Panc1 (cell line): Measurements from ENCODE around the gene OASL. TPM values are rescaled to one million over a fixed set of nuclear protein-coding genes. Genes with fewer than 3 reads are reported as not detected.

Experiments
- ATAC-seq: fragments of 200-7000 bp; cut with Tn5 transposase; 2 replicates; pipeline ENCODE4 v1.9.1; 2020; ENCODE audit warnings: mild to moderate bottlenecking, moderate library complexity
- BruUV-seq: library from RNA; stranded (reverse); fragments of 400-500 nt; replicated peaks from 2 replicates; lab custom pipeline; 2021; lab: Mats Ljungman, UMichigan
- CTCF ChIA-PET: fragments of 300-600 bp; sonication (Branson Sonifier 250); formaldehyde crosslinking; loops from one replicate; lab custom pipeline; 2022; ENCODE audit warnings: antibody characterized with exemption; lab: Charles Lee
- POLR2A ChIA-PET: fragments of 300-600 bp; sonication (Branson Sonifier 250); formaldehyde crosslinking; loops from one replicate; lab custom pipeline; 2022; ENCODE audit warnings: antibody characterized with exemption; lab: Charles Lee
- DNase-seq: peaks from one replicate; pipeline ENCODE4 v3.0.0-alpha.2; 2010; ENCODE audit warnings: low read depth, low spot score
- H3K27ac ChIP-seq: 2 replicates; pipeline ENCODE4 v1.5.1; 2011; ENCODE audit warnings: mild to moderate bottlenecking, low read length, inconsistent platforms
- H3K27me3 ChIP-seq: fragments of 200-500 bp; sonication (Bioruptor generic); 2 replicates; pipeline ENCODE4 v1.6.0; 2014; ENCODE audit warnings: low read length, inconsistent platforms; ENCODE audit not compliant: control insufficient read depth, insufficient read depth
- H3K36me3 ChIP-seq: fragments of 200-500 bp; sonication (Bioruptor generic); 2 replicates; pipeline ENCODE4 v1.5.1; 2014; ENCODE audit warnings: inconsistent platforms, mild to moderate bottlenecking, low read length, moderate library complexity; ENCODE audit not compliant: control insufficient read depth, insufficient read depth
- H3K4me1 ChIP-seq: 2 replicates; pipeline ENCODE4 v1.5.1; 2011; ENCODE audit warnings: inconsistent platforms, mild to moderate bottlenecking, low read length, moderate library complexity; ENCODE audit not compliant: control insufficient read depth, insufficient read depth
- H3K4me3 ChIP-seq, 2 experiments: 2 replicates each; pipeline ENCODE4 v1.5.1; 2011 to 2012; ENCODE audit warnings: low read depth in 2 of 2, low read length in 2 of 2, mild to moderate bottlenecking in 2 of 2, inconsistent platforms in 1 of 2, moderate library complexity in 1 of 2
- H3K9me3 ChIP-seq: fragments of 200-500 bp; sonication (Bioruptor generic); 2 replicates; pipeline ENCODE4 v1.5.1; 2014; ENCODE audit warnings: low read depth, mild to moderate bottlenecking, inconsistent platforms, low read length, moderate library complexity; ENCODE audit not compliant: control insufficient read depth, insufficient read depth
- POLR2AphosphoS5 ChIP-seq: IDR thresholded peaks from 2 replicates; pipeline ENCODE4 v1.6.1; 2012; ENCODE audit warnings: mild to moderate bottlenecking, low read depth, low read length, moderate library complexity
- SIN3A ChIP-seq: IDR thresholded peaks from 2 replicates; pipeline ENCODE4 v1.6.1; 2012; ENCODE audit warnings: low read depth, mild to moderate bottlenecking, low read length, moderate library complexity, borderline replicate concordance; ENCODE audit not compliant: insufficient read depth
- TCF7L2 ChIP-seq: IDR thresholded peaks from 2 replicates; pipeline ENCODE4 v1.6.1; 2011; ENCODE audit warnings: mild to moderate bottlenecking, low read depth, low read length, inconsistent platforms
- in situ Hi-C: cut with HindIII; loops from 2 replicates; pipeline ENCODE4 v1.10.0; 2016; ENCODE audit warnings: low sequenced_read_pairs, low pct_unique_long_range_greater_than_20kb
- intact Hi-C: fragments of 100-400 bp; cut with micrococcal nuclease; formaldehyde crosslinking; loops from one replicate; pipeline ENCODE4 v1.10.0; 2022; ENCODE audit not compliant: unreplicated experiment
- total RNA-seq: library from RNA; stranded (reverse); gene quantifications from one replicate; pipeline ENCODE4 v1.2.1, GENCODE V29; 2021; ENCODE audit not compliant: unreplicated experiment
- TF ChIP-seq, protein P1 (sequence below): fragments of 450-650 bp; IDR thresholded peaks from 2 replicates; pipeline ENCODE4 v1.5.1; 2017; ENCODE audit warnings: mild to moderate bottlenecking
- TF ChIP-seq, protein P2 (sequence below), 2 experiments: IDR thresholded peaks; 2 replicates each; pipeline ENCODE4 v1.6.1; 2011 to 2012; ENCODE audit warnings: low read depth in 2 of 2, control low read depth in 1 of 2, low read length in 1 of 2, mild to moderate bottlenecking in 1 of 2, moderate library complexity in 1 of 2; ENCODE audit not compliant: insufficient read depth in 1 of 2

OASL gene
- total RNA-seq, 1 experiment from 2014 or later, result 21.1 TPM

DNA sequence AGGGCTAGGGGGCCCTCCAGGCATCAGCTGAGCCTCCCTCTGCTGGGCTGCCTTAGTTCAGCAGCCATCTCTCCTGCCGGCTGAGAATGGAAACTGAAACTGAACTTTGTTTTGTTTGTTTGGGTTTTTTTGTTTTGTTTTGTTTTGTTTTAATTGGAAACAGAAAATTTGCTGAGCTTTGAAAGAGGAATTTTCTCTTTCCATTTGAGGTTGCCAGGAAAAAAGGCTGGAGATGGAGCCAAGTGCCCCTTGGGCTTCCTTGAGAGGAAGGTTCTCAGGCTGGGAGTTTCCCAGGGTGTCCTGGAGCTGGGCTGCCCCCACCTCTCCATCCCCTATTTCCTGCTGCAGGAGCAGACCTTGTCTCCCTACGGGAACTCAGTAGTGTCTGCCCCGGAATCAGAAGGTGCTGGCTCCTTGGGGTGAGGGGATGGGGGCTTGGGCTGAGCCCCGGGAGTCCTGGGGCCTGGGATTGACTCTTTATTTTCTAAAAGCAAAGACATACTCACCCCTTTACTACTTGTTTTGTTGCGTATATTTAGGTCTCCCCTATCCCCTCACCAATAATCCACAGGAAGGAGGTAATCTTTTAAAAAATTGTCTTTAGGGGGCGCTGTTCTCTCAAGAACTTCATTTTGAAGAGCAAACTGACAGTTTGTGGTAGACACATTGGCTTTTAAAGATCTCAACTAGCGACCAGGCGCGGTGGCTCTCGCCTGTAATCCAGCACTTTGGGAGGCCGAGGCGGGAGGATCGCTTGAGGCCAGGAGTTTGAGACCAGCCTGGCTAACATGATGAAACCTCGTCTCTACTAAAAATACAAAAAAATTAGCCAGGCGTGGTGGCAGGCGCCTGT lies 21.3 kb upstream of the OASL start:
- ATAC-seq (peak; percentile 94), DNase-seq (peak; percentile 30)
- Histone ChIP-seq H3K27me3 (peaks cover 3% of the 10 kb centered on the region; the same call in 1 of the 2 replicates), H3K4me1 (peaks cover 4% of the 10 kb centered on the region; the same call in 1 of the 2 replicates), H3K9me3 (no peaks in the 10 kb centered on the region), H3K4me3 (peak overlapping the region; percentile 29 to 49), H3K27ac (peak overlapping the region; percentile 65), H3K36me3 (no peaks in the 10 kb centered on the region)
- in situ Hi-C loops, result no loop called here
- no TSS peak for BruUV-seq
- ChIA-PET CTCF (interaction anchor here (0.5 to 0.9 kb wide), 4 partner anchors 55 to 275 kb away, joined by 3 to 8 read pairs (median 5); no protein-coding TSS in a partner anchor), POLR2A (interaction anchor here (0.7 kb wide), 1 partner anchor 390 kb away, joined by 3 read pairs; no protein-coding TSS in a partner anchor)
- intact Hi-C loops, result loop anchor here (1.0 to 2.0 kb wide), 2 partner anchors 36 to 170 kb away; no protein-coding TSS in a partner anchor
- TF ChIP-seq SIN3A (no peak), POLR2AphosphoS5 (no peak)
- TF ChIP-seq, protein P1, sequence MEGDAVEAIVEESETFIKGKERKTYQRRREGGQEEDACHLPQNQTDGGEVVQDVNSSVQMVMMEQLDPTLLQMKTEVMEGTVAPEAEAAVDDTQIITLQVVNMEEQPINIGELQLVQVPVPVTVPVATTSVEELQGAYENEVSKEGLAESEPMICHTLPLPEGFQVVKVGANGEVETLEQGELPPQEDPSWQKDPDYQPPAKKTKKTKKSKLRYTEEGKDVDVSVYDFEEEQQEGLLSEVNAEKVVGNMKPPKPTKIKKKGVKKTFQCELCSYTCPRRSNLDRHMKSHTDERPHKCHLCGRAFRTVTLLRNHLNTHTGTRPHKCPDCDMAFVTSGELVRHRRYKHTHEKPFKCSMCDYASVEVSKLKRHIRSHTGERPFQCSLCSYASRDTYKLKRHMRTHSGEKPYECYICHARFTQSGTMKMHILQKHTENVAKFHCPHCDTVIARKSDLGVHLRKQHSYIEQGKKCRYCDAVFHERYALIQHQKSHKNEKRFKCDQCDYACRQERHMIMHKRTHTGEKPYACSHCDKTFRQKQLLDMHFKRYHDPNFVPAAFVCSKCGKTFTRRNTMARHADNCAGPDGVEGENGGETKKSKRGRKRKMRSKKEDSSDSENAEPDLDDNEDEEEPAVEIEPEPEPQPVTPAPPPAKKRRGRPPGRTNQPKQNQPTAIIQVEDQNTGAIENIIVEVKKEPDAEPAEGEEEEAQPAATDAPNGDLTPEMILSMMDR, result peak; percentile 78

DNA sequence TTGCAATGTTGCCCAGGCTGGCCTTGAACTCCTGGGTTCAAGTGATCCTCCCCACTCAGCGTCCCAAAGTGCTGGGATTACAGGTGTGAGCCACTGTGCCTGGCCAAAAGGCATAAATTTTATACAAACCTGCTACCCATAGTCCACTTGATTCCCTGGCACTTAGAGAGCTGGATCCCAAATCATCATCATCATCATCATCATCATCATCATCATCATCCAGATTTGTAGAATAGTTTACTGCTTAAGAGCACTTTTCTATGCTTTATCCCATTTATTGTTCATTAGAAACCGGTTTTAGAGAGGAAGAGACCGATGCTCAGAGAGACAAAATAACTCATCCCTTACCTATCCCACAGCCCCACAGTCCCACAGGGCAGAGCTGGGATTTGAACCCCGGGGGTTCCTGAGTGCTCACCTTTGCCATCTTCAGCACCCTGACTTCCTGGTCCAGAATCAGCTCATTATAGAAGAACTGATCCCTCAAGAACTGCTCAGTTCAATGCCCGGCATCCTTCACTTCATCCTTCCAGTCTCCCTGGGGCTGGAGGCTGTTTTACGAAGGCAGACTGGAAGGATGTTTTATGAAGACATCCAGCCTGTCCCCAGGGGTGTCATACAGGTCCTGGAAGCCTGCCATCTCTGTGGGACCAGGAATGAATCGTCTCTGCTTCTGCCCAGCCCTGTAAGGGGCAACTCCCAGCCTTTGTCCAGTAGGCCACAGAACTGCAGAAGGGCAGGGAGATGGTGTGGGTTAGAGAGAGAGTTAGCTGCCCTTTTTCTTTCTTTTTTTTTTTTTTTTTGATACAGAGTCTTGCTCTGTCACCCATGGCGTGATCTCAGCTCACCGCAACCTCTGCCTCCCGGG lies 20.2 kb upstream of the OASL start:
- Histone ChIP-seq H3K27ac (no peak overlapping the region), H3K4me1 (peaks cover 4% of the 10 kb centered on the region; the same call in 1 of the 2 replicates), H3K4me3 (peak overlapping the region in 1 of 2 experiments; percentile 49; a peak in 1 of 4 replicates), H3K36me3 (no peaks in the 10 kb centered on the region), H3K27me3 (no peaks in the 10 kb centered on the region), H3K9me3 (no peaks in the 10 kb centered on the region)
- no TSS peak for BruUV-seq
- in situ Hi-C loops (no loop called here), intact Hi-C loops (no loop called here)
- ChIA-PET CTCF (interaction anchor here (0.6 to 0.9 kb wide), 4 partner anchors 53 to 294 kb away, joined by 3 to 8 read pairs (median 3); no protein-coding TSS in a partner anchor), POLR2A (interaction anchor here (0.7 kb wide), 1 partner anchor 389 kb away, joined by 3 read pairs; no protein-coding TSS in a partner anchor)
- ATAC-seq (no peak), DNase-seq (no peak)
- TF ChIP-seq SIN3A, result no peak
- TF ChIP-seq, protein P1, result no peak
- TF ChIP-seq, protein P2, sequence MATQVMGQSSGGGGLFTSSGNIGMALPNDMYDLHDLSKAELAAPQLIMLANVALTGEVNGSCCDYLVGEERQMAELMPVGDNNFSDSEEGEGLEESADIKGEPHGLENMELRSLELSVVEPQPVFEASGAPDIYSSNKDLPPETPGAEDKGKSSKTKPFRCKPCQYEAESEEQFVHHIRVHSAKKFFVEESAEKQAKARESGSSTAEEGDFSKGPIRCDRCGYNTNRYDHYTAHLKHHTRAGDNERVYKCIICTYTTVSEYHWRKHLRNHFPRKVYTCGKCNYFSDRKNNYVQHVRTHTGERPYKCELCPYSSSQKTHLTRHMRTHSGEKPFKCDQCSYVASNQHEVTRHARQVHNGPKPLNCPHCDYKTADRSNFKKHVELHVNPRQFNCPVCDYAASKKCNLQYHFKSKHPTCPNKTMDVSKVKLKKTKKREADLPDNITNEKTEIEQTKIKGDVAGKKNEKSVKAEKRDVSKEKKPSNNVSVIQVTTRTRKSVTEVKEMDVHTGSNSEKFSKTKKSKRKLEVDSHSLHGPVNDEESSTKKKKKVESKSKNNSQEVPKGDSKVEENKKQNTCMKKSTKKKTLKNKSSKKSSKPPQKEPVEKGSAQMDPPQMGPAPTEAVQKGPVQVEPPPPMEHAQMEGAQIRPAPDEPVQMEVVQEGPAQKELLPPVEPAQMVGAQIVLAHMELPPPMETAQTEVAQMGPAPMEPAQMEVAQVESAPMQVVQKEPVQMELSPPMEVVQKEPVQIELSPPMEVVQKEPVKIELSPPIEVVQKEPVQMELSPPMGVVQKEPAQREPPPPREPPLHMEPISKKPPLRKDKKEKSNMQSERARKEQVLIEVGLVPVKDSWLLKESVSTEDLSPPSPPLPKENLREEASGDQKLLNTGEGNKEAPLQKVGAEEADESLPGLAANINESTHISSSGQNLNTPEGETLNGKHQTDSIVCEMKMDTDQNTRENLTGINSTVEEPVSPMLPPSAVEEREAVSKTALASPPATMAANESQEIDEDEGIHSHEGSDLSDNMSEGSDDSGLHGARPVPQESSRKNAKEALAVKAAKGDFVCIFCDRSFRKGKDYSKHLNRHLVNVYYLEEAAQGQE (IDR thresholded peaks at IDR 0.05; ENCODE audit: insufficient read depth in 1 of 2, low read depth in 2 of 2, low read length in 1 of 2), result no peak
- no peak for TF ChIP-seq POLR2AphosphoS5
- no peak for TF ChIP-seq TCF7L2
